GM18951 (cell line): ENCODE results near the gene SNAPC2.

Experiments used
- POLR2A ChIP-seq: IDR thresholded peaks from 4 replicates; pipeline ENCODE4 v1.6.1; 2011; ENCODE audit warnings: mild to moderate bottlenecking; ENCODE audit not compliant: insufficient read length, insufficient read depth; ENCODE audit errors: extremely low read depth
- in situ Hi-C: fragments of 300-500 bp; cut with MboI; formaldehyde crosslinking; loops from one replicate; pipeline ENCODE4 v1.12.0; 2022; ENCODE audit warnings: low sequenced_read_pairs, mixed read lengths, inconsistent platforms; ENCODE audit not compliant: unreplicated experiment

The SNAPC2 gene, protein sequence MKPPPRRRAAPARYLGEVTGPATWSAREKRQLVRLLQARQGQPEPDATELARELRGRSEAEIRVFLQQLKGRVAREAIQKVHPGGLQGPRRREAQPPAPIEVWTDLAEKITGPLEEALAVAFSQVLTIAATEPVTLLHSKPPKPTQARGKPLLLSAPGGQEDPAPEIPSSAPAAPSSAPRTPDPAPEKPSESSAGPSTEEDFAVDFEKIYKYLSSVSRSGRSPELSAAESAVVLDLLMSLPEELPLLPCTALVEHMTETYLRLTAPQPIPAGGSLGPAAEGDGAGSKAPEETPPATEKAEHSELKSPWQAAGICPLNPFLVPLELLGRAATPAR

GRCh38 chr19:7919610-7920518 is at the start of gene SNAPC2:
TSS of gene SNAPC2 (plus strand) at chr19:7920338. CDS start at chr19:7920367, 29 bp downstream.
- TF ChIP-seq POLR2A: peak; percentile 73
- in situ Hi-C loops: no loop called here

- TF ChIP-seq POLR2A: no peak
- in situ Hi-C loops: no loop called here
These were observed 49.3 kb upstream of the SNAPC2 start for GRCh38 chr19:7870571-7871436.

- in situ Hi-C loops: no loop called here
These were observed 48.5 kb upstream of the SNAPC2 start for GRCh38 chr19:7871437-7872305.

GRCh38 chr19:7872306-7873204 is 47.6 kb upstream of the SNAPC2 start:
- in situ Hi-C loops: no loop called here
- TF ChIP-seq POLR2A: no peak

More at GRCh38 chr19:7871437-7872305, 48.5 kb upstream of the SNAPC2 start:
- TF ChIP-seq POLR2A: no peak

- in situ Hi-C loops: no loop called here
- no peak for TF ChIP-seq POLR2A
These were observed 46.6 kb upstream of the SNAPC2 start for GRCh38 chr19:7873304-7874075.

GRCh38 chr19:7874076-7874896 is 45.9 kb upstream of the SNAPC2 start, which contains the start of gene PRR36:
TSS of gene PRR36 (minus strand) at chr19:7874390. CDS start at chr19:7873689, 701 bp downstream.
- in situ Hi-C loops: no loop called here
- no peak for TF ChIP-seq POLR2A

DNA sequence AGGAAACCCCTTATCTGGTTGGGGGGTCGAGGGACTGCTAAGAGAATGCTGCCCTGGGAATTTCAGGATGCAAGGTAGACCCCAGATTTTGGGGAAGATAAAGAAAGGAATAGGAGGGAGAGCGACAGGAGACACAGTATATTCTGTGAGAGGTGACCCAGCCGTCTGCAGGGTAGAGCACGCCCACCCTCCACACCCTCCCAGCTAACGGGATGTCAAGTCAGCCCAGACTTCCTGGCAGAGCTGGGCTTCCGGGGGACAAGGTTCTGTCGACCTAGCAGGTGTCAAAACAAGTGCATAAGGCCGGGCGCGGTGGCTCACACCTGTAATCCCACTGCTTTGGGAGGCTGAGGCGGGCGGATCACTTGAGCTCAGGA is 45.3 kb upstream of the SNAPC2 start:
- TF ChIP-seq POLR2A: no peak
- in situ Hi-C loops: no loop called here

DNA sequence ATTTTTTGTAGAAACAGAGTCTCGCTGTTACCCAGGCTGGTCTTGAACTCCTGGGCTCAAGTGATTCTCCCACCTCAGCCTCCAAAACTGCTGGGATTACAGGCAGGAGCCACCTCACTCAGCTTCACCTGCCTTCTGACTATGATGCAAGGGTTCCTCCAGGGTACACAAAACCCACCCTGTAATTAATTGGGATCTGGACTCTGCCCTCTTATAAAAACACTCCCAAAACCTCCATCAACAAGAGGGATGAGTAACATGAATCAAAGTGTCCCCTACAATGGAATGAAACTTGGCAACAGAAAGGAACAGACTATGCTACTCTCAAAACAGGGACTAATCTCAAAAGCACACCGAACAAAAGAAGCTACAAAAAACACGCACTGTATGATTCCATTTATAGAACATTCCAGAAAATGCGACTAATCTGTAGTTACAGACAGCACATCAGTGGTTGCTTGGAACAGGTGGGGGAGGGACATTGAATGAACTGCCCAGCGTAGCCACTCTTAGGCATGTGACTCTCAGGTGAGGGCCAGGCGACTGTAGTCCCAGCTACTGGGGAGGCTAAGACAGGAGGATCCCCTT is 42.8 kb upstream of the SNAPC2 start:
- no peak for TF ChIP-seq POLR2A
- in situ Hi-C loops: no loop called here

GRCh38 chr19:7879111-7879807 is 40.9 kb upstream of the SNAPC2 start:
- TF ChIP-seq POLR2A: no peak
- in situ Hi-C loops: no loop called here

- TF ChIP-seq POLR2A: no peak
- in situ Hi-C loops: no loop called here
These were observed 40.3 kb upstream of the SNAPC2 start for GRCh38 chr19:7879836-7880235.
